Measurements from ENCODE around the gene RBM12. TPM values are rescaled to one million over a fixed set of nuclear protein-coding genes. Genes with fewer than 3 reads are reported as not detected.

Gene RBM12
- total and polyA plus RNA-seq, 8 donors, result 7.9 to 147 (median 24.2) TPM

DNA sequence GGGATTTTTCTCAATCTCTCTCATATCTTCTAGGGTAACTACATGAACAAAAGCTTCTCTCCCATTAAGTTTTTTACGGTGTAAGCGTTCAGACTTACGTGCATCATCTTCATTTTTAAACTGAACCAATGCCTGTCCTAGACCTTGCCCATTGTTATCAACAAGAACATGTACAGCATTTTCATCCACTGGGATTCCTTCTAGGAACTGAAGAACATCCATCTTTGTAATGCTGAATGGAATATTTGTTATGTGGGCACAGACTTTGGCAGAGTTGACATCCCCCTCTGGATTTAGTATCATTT, 11.3 kb downstream of the RBM12 start:
- Histone ChIP-seq H3K4me1 (peaks cover 18 to 75% (median 51%) of the 10 kb centered on the region in 4 donors), H3K27me3 (no peaks in the 10 kb centered on the region), H3K36me3 (peaks cover 23 to 43% (median 36%) of the 10 kb centered on the region in 4 donors), H3K9me3 (no peaks in the 10 kb centered on the region), H3K27ac (no peak overlapping the region), H3K4me3 (no peak overlapping the region)
- TF ChIP-seq POLR2A (IDR thresholded peaks at IDR 0.05) (no peak), POLR2AphosphoS5 (IDR thresholded peaks at IDR 0.05) (no peak), EP300 (IDR thresholded peaks at IDR 0.05) (no peak)
- TF ChIP-seq, protein P1, sequence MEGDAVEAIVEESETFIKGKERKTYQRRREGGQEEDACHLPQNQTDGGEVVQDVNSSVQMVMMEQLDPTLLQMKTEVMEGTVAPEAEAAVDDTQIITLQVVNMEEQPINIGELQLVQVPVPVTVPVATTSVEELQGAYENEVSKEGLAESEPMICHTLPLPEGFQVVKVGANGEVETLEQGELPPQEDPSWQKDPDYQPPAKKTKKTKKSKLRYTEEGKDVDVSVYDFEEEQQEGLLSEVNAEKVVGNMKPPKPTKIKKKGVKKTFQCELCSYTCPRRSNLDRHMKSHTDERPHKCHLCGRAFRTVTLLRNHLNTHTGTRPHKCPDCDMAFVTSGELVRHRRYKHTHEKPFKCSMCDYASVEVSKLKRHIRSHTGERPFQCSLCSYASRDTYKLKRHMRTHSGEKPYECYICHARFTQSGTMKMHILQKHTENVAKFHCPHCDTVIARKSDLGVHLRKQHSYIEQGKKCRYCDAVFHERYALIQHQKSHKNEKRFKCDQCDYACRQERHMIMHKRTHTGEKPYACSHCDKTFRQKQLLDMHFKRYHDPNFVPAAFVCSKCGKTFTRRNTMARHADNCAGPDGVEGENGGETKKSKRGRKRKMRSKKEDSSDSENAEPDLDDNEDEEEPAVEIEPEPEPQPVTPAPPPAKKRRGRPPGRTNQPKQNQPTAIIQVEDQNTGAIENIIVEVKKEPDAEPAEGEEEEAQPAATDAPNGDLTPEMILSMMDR (IDR thresholded peaks at IDR 0.05), result no peak
- DNase-seq, result no peak
- 83 to 99% (median 96%) methylated on average over 3 of the region's 3 CpGs for WGBS, 5 donors
- intact Hi-C loops (cut with DNase I; ENCODE audit: low total_unique reads), result no loop called here

DNA sequence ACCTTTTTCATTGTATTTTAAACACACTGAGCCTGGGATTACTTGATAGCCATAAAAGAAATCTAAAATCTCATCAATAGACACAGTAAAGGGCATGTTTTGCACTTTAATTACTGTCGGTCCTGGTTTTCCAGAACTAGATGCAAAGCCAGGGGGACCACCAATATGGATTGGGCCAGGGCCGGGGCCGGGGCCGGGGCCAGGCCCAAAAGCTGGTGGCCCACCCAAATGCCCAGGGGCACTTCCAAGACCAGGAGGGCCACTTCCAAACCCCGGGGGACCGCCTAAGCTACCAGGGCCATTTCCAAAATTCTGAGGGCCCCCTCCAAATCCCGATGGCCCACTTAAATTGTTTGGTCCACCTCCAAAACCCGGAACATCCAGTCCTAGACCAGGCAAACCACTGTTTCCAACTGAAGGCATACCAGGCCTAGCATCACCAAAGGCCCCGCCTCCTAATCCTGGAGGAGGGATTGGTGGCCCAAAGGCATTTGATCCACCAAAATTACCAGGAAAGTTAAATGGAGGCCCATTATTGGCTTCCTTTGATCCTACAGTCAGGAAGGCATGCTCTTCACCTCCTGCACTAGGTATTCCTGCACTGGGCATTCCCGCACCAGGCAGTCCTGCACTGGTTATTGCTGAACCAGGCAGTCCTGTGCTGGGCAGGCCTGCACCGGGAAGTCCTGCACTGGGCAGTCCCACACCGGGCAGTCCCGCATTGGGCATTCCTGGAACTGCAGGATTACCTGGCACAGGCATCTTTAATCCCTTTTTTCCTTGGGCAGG, 11.9 kb downstream of the RBM12 start:
- no peak overlapping the region for H3K4me3 ChIP-seq
- peaks cover 23 to 43% (median 36%) of the 10 kb centered on the region in 4 donors for H3K36me3 ChIP-seq
- H3K27ac ChIP-seq, result no peak overlapping the region
- H3K27me3 ChIP-seq, result no peaks in the 10 kb centered on the region
- TF ChIP-seq POLR2AphosphoS5 (IDR thresholded peaks at IDR 0.05) (no peak), EP300 (IDR thresholded peaks at IDR 0.05) (no peak), POLR2A (IDR thresholded peaks at IDR 0.05) (no peak)
- TF ChIP-seq, protein P1 (IDR thresholded peaks at IDR 0.05), result no peak
- intact Hi-C loops (cut with DNase I; ENCODE audit: low total_unique reads), result no loop called here
- DNase-seq, result no peak
- 96 to 98% (median 97%) methylated on average over 10 to 13 of the region's 13 CpGs for WGBS, 5 donors
- peaks cover 13 to 71% (median 46%) of the 10 kb centered on the region in 4 donors for H3K4me1 ChIP-seq
- no peaks in the 10 kb centered on the region for H3K9me3 ChIP-seq

DNA sequence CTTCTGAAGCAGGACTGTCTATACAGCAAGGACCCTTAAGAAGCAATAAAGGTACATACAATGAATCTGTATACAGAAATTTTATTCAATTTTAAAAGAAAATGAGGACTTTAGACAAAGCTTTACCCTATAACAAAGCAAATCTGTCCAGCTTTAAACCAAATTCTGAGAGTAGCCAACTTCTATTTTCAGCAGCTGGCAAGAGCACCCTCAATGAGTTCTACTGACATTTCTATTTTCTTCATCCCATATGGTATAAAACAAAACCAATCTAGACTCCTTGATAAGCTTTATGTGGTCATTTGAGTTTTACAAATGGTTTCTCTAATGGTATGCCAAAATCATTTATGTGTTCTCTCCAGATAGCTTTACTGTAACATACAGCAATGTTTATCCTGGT, 12.7 kb downstream of the RBM12 start:
- intact Hi-C loops (cut with DNase I; ENCODE audit: low total_unique reads), result no loop called here
- Histone ChIP-seq H3K36me3 (peaks cover 23 to 43% (median 36%) of the 10 kb centered on the region in 4 donors), H3K27me3 (no peaks in the 10 kb centered on the region), H3K9me3 (no peaks in the 10 kb centered on the region), H3K4me3 (no peak overlapping the region), H3K4me1 (peaks cover 9 to 62% (median 37%) of the 10 kb centered on the region in 4 donors), H3K27ac (no peak overlapping the region)
- TF ChIP-seq EP300 (IDR thresholded peaks at IDR 0.05), result no peak
- no peak for TF ChIP-seq POLR2AphosphoS5 (IDR thresholded peaks at IDR 0.05)
- TF ChIP-seq, protein P1 (IDR thresholded peaks at IDR 0.05), result no peak
- no peak for TF ChIP-seq POLR2A (IDR thresholded peaks at IDR 0.05)
- DNase-seq, result no peak

DNA sequence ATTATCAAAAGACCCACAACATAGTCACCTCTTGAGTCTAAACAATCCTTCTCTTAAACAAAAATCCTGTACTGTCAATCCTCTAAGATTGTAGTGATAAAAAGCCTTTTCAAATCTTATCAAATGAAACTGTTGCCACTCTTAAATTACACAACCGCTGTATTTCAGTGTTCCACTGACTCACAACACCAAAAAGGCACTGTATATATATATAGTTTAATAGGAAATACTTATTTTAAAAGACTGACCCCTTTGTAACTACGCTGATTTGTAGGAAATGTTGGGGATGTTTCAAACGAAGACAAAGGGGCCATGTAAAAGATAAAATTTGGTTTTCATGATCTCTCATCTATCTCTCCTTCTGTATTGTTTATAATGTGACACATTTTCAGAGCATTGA, 14.1 kb downstream of the RBM12 start:
- no peak overlapping the region for H3K27ac ChIP-seq
- H3K27me3 ChIP-seq, result no peaks in the 10 kb centered on the region
- DNase-seq, result no peak
- peaks cover 23 to 38% (median 33%) of the 10 kb centered on the region in 4 donors for H3K36me3 ChIP-seq
- TF ChIP-seq POLR2AphosphoS5 (IDR thresholded peaks at IDR 0.05) (no peak), POLR2A (IDR thresholded peaks at IDR 0.05) (no peak)
- no peaks in the 10 kb centered on the region for H3K9me3 ChIP-seq
- intact Hi-C loops (cut with DNase I; ENCODE audit: low total_unique reads), result no loop called here
- H3K4me1 ChIP-seq, result peaks cover 8 to 51% (median 29%) of the 10 kb centered on the region in 4 donors
- no peak overlapping the region for H3K4me3 ChIP-seq
- WGBS, 5 donors, result 56 to 72% (median 61%) methylated on average over 3 of the region's 3 CpGs

DNA sequence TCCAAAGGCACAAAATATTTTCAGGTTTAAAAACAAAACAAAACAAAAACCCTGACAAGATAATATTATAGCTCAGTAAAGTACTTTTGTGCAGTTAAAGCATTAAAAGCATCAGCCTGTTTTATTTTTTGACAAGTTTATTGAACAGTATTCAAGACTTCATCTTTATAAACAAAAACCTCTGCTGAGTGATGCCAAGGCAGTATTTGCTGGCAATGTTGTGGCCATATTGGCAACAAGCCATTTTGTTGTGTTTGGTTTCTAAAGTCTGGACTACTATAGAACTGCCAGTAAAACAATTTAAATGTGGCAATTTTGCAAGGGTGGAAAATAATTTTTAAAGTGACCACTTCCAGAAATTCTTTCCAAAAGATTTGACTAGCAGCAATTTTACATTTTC, 15.9 kb downstream of the RBM12 start:
- Histone ChIP-seq H3K27ac (no peak overlapping the region), H3K36me3 (peaks cover 10 to 20% (median 18%) of the 10 kb centered on the region in 4 donors), H3K4me1 (peaks cover 8 to 52% (median 30%) of the 10 kb centered on the region in 4 donors), H3K9me3 (no peaks in the 10 kb centered on the region), H3K27me3 (no peaks in the 10 kb centered on the region), H3K4me3 (no peak overlapping the region)
- intact Hi-C loops (cut with DNase I; ENCODE audit: low total_unique reads), result no loop called here
- TF ChIP-seq EP300 (IDR thresholded peaks at IDR 0.05), result no peak
- TF ChIP-seq POLR2AphosphoS5 (IDR thresholded peaks at IDR 0.05), result no peak
- TF ChIP-seq POLR2A (IDR thresholded peaks at IDR 0.05), result no peak
- TF ChIP-seq, protein P1 (IDR thresholded peaks at IDR 0.05), result no peak
- peak in 1 of 2 donors; percentile 38 for DNase-seq

All from stomach (tissue), 9 donors.